ENCODE data around the gene TFF2.

Gene TFF2

GRCh38 chr21:42364304-42364865, 13.6 kb upstream of the TFF2 start:
- no peak for DNase-seq

- DNase-seq: no peak
Observed at GRCh38 chr21:42363312-42363711, 12.5 kb upstream of the TFF2 start.

GRCh38 chr21:42362700-42363099, 11.9 kb upstream of the TFF2 start:
- no peak for DNase-seq

- no peak for DNase-seq
Observed at GRCh38 chr21:42362198-42362597, 11.4 kb upstream of the TFF2 start.

GRCh38 chr21:42361286-42361685, 10.5 kb upstream of the TFF2 start:
- DNase-seq: peak; percentile 17

GRCh38 chr21:42360317-42360716, 9.5 kb upstream of the TFF2 start:
- DNase-seq: no peak

- DNase-seq: no peak
Observed at GRCh38 chr21:42358937-42359336, 8.1 kb upstream of the TFF2 start.

- no peak for DNase-seq
Observed at GRCh38 chr21:42358261-42358660, 7.5 kb upstream of the TFF2 start.

GRCh38 chr21:42357307-42357706, 6.5 kb upstream of the TFF2 start:
- no peak for DNase-seq

- no peak for DNase-seq
Observed at GRCh38 chr21:42356650-42357049, 5.9 kb upstream of the TFF2 start.

- DNase-seq: no peak
Observed at GRCh38 chr21:42356046-42356445, 5.3 kb upstream of the TFF2 start.

- no peak for DNase-seq
Observed at GRCh38 chr21:42353623-42354022, 2.8 kb upstream of the TFF2 start.

GRCh38 chr21:42352441-42353095, 1.8 kb upstream of the TFF2 start:
- no peak for DNase-seq

GRCh38 chr21:42351626-42352440, 1.0 kb upstream of the TFF2 start:
- DNase-seq: no peak

GRCh38 chr21:42350318-42350910, 380 bp downstream of the TFF2 start:
- no peak for DNase-seq

GRCh38 chr21:42349420-42350317, 1.1 kb downstream of the TFF2 start:
- no peak for DNase-seq

- no peak for DNase-seq
Observed at GRCh38 chr21:42348762-42349161, 2.0 kb downstream of the TFF2 start.

GRCh38 chr21:42347601-42348327, 3.0 kb downstream of the TFF2 start:
- no peak for DNase-seq

GRCh38 chr21:42346866-42347600, 3.8 kb downstream of the TFF2 start:
- no peak for DNase-seq

- DNase-seq: no peak
Observed at GRCh38 chr21:42346441-42346840, 4.4 kb downstream of the TFF2 start.

- DNase-seq: no peak
Observed at GRCh38 chr21:42344631-42345030, 6.2 kb downstream of the TFF2 start.
